GM15510 (cell line): Measurements from ENCODE around the gene MACROH2A2.

ENCODE experiments used
- POLR2A ChIP-seq: IDR thresholded peaks from 3 replicates; pipeline ENCODE4 v1.6.1; 2011; ENCODE audit warnings: borderline replicate concordance; ENCODE audit not compliant: insufficient read length; ENCODE audit errors: extremely low read depth

MACROH2A2 gene

DNA sequence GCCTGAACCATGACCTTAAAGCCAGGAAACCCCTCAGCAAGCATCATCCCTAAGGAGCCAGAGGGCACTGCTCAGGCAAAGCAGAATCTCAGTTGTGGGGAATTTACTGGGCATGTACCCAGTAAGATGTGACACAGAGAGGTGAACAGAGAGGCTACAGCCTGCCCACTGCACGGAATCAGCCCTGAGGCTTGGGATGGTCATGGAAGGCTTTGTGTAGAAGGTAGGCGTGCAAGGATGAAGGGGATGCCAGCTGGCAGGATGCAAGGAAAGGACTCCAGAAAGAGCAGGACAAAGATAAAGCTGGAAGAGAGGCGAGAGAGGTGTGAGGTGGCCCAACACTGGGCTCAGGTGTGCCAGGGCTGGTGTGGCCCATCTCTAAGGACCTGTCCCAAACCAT is 82.4 kb downstream of the MACROH2A2 start:
- no peak for TF ChIP-seq POLR2A

DNA sequence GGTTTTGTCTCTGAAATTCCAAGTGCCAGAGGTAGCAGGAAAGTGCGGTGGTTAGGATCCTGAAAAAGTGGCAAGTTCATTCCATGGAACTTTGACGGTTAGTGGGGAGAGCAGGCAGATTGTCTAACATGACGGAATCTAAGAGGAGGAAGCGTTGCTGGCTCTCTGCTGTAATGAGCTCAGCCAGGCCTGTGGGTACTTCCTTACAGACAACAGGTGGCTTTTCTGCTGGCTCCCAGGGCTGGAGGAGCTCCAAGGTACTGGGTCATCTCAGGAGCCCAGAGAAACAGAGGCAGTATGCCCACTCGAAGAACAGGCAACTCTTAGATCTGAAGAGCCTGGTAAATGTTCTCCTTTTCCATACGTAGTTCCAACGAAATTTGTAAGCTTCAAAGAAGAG is 83.0 kb downstream of the MACROH2A2 start:
- TF ChIP-seq POLR2A, result no peak

GRCh38 chr10:70137135-70137534 is 84.5 kb downstream of the MACROH2A2 start:
- no peak for TF ChIP-seq POLR2A

GRCh38 chr10:70137927-70138883 is 85.6 kb downstream of the MACROH2A2 start:
- TF ChIP-seq POLR2A, result no peak

- no peak for TF ChIP-seq POLR2A
These were observed 86.7 kb downstream of the MACROH2A2 start for GRCh38 chr10:70139151-70139996.

DNA sequence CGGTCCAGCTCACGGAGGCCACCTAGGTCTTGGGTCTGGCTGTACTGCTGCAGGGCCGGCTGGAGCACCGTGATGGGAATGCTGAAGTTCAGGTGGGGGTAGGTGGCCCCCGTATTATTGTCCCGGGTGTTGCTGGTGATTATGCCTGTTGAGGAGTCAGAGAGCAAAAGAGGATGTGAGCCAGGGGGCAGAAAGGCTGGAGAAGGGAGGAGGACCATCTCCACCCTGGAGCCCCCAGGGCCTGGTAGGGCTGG is 87.3 kb downstream of the MACROH2A2 start:
- no peak for TF ChIP-seq POLR2A

- no peak for TF ChIP-seq POLR2A
These were observed 87.7 kb downstream of the MACROH2A2 start for GRCh38 chr10:70140297-70140696.

DNA sequence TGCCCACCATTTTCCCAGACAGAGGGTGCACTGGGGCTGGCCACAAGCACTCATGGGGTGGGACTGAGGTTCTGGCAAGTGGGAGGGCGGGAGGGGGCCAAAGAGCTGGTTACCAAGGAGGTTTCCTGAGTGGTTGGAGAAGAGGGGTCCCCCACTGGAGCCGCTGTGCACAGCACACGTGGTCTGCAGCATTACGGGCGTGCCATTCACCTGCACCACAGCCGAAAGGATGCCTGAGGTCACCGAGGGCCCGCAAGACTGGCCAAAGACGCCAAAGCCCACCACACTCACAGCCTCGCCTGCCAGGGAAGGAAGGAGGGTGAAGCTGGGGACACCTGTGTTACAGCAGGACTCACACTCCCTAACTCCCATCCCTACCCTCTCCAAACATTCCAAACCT is 89.9 kb downstream of the MACROH2A2 start:
- no peak for TF ChIP-seq POLR2A

GRCh38 chr10:70144372-70145110 is 91.9 kb downstream of the MACROH2A2 start:
- no peak for TF ChIP-seq POLR2A

DNA sequence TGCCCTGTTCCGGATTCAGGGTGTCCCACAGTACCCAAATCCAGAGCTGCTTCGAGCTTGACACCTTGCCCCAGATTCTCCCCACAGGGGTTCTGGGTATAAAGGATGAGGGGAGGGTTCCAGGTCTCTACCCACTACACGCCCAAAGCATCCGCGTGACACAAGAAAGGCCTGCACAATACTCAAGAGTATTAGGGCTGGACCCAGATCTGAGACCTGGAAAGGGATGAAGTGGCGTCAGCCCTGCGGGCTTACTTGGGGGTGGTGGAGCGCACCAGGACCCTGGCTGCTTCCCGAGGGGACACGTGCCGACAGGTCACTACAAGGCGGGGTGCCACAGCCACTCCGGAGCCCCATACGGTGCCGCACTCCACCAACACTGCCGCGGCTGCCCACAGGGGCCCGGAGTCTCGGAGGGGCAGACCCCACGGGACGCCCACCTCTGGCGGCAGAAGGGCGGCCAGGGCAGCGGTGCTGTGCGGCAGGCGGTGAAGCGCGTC is 92.6 kb downstream of the MACROH2A2 start:
- TF ChIP-seq POLR2A, result no peak

DNA sequence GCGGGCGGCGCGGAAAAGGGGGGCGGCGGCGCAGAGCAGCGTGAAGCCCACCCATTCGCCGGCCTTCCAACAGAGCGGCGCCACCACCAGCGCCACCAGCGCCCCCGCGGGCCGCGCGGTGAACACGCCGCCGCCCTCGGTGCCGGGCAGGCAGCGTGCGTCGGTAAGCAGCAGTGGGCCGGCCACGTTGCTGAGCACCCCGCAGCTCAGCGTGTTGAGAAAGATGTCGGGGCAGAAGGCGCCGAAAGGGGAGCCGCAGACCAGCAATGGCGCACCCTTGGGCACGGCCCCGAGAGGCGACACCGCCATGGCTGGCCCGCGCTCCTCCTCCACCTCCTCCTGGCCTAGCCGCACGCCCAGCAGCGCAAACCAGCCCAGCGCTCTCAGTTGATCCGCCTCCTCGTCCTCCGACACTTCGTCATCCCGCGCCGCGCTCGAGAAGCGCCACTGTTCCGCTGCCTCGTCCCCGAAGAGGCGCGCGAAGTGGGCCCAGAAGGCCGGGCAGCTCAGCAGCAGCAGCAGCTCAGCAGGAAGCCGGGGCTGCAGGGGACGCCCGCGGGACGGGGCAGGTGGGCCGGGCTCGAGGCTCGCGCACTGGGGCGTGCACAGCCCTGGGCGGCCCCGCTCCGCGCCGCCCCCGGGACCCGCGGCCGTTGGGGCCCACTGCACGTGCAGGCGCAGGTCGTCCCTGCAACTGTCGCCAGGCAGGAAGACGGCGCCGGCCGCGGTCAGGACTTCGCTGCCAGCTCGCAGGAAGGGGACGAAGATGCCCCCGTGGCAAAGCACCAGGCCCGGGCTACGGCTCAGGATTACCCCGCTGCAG is 93.2 kb downstream of the MACROH2A2 start:
- peak; percentile 21 for TF ChIP-seq POLR2A

DNA sequence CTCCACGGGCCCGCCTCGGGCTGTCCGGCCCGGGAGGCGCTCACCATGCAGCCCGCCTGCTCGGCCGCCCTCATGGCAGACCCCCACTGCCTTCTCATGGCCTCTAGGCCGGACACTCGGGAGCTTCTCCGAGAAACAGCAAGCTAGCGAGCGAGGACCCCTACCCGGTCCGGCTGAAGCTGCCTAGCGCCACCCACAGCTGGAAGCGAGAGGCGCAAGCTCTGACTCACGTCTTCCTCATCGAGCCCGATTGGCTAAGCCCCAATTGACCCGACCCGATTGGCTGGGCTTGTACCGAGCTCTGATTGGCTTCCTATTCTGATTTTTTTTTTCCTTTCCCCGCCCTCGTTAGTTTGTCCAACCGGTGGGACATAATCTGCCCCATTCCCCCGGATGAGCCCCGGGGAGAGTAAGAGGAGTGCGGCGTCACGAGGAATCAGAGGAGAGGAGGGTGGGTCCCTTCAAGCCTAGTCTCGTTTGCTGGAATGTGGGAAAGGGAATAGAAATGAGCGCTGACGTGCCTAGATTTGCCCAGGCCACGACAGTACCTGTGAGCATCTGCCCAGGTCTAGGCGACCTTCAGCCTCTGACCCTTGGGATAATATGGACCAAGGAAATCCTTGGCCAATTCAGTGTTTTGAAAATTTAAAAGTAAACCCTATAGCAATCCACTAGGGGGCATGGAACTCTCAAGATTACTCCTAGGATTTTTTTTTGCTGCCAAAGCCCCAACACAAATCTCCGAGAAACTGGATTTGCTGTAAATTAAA is 94.0 kb downstream of the MACROH2A2 start, which contains the start of gene TYSND1:
Gene TYSND1, minus strand, starts transcription at position 212 of the 770 bp plus-strand sequence. Its CDS starts 114 bp downstream, at position 98.
- TF ChIP-seq POLR2A, result peak; percentile 74

- no peak for TF ChIP-seq POLR2A
These were observed 94.6 kb downstream of the MACROH2A2 start for GRCh38 chr10:70147259-70147625.
